CD4-positive, alpha-beta T cell treated with Interleukin-15 for 1 hour (primary cell): Measurements from ENCODE around the gene EMILIN2.
"Not testable (repeated sequence)": the region's sequence is repeated elsewhere in the genome, so short reads cannot be mapped to it uniquely, and the experiment has no call there.

Experiments
- DNase-seq: peaks from one replicate; pipeline ENCODE4 v3.0.0-alpha.2; 2020

EMILIN2 gene

GRCh38 chr18:2846636-2847316, at the start of gene EMILIN2:
EMILIN2 (plus strand) TSS chr18:2847006; CDS start chr18:2847189, 183 bp downstream.
- DNase-seq, result peak; percentile 86

GRCh38 chr18:2797951-2798350, 48.9 kb upstream of the EMILIN2 start:
- DNase-seq, result no peak

GRCh38 chr18:2799369-2799768, 47.4 kb upstream of the EMILIN2 start:
- DNase-seq, result no peak

- no peak for DNase-seq
Observed at GRCh38 chr18:2805970-2806943, 40.5 kb upstream of the EMILIN2 start.

GRCh38 chr18:2808640-2809039, 38.2 kb upstream of the EMILIN2 start:
- DNase-seq, result not testable (repeated sequence)

GRCh38 chr18:2809666-2810183, 37.1 kb upstream of the EMILIN2 start:
- DNase-seq, result not testable (repeated sequence)

- DNase-seq, result no peak
Observed at GRCh38 chr18:2811416-2811815, 35.4 kb upstream of the EMILIN2 start.

GRCh38 chr18:2814928-2815327, 31.9 kb upstream of the EMILIN2 start:
- no peak for DNase-seq

GRCh38 chr18:2818281-2818680, 28.5 kb upstream of the EMILIN2 start:
- no peak for DNase-seq

GRCh38 chr18:2821695-2822094, 25.1 kb upstream of the EMILIN2 start:
- DNase-seq, result no peak

GRCh38 chr18:2822213-2822921, 24.4 kb upstream of the EMILIN2 start:
- no peak for DNase-seq

- no peak for DNase-seq
Observed at GRCh38 chr18:2823202-2823601, 23.6 kb upstream of the EMILIN2 start.

- DNase-seq, result no peak
Observed at GRCh38 chr18:2823966-2824365, 22.8 kb upstream of the EMILIN2 start.

GRCh38 chr18:2824865-2825264, 21.9 kb upstream of the EMILIN2 start:
- DNase-seq, result no peak

- no peak for DNase-seq
Observed at GRCh38 chr18:2825613-2826175, 21.1 kb upstream of the EMILIN2 start.

GRCh38 chr18:2826581-2826980, 20.2 kb upstream of the EMILIN2 start:
- no peak for DNase-seq

GRCh38 chr18:2827061-2827460, 19.7 kb upstream of the EMILIN2 start:
- DNase-seq, result no peak

- not testable (repeated sequence) for DNase-seq
Observed at GRCh38 chr18:2836118-2836517, 10.7 kb upstream of the EMILIN2 start.

- not testable (repeated sequence) for DNase-seq
Observed at GRCh38 chr18:2837290-2837689, 9.5 kb upstream of the EMILIN2 start.

- DNase-seq, result no peak
Observed at GRCh38 chr18:2839202-2839601, 7.6 kb upstream of the EMILIN2 start.

- no peak for DNase-seq
Observed at GRCh38 chr18:2840521-2840920, 6.3 kb upstream of the EMILIN2 start.

- no peak for DNase-seq
Observed at GRCh38 chr18:2843146-2843545, 3.7 kb upstream of the EMILIN2 start.

- peak; percentile 50 for DNase-seq
Observed at GRCh38 chr18:2845172-2845571, 1.6 kb upstream of the EMILIN2 start.
